IMR-90 (cell line): ENCODE data around the gene FNDC11.

Experiments used
- BHLHE40 ChIP-seq: fragments of 150-350 bp; IDR thresholded peaks from 2 replicates; pipeline ENCODE4 v1.6.1; 2016; ENCODE audit warnings: mild to moderate bottlenecking, low read depth, low read length
- CEBPB ChIP-seq: IDR thresholded peaks from 2 replicates; pipeline ENCODE4 v1.6.1; 2012; ENCODE audit warnings: low read depth, low read length, improper control_type of control experiment
- FOS ChIP-seq: fragments of 150-350 bp; IDR thresholded peaks from 2 replicates; pipeline ENCODE4 v1.6.1; 2016; ENCODE audit warnings: low read depth, low read length
- MAZ ChIP-seq: IDR thresholded peaks from 2 replicates; pipeline ENCODE4 v1.6.1; 2012; ENCODE audit warnings: low read depth, mild to moderate bottlenecking, low read length, improper control_type of control experiment, moderate library complexity, borderline replicate concordance
- MXI1 ChIP-seq: IDR thresholded peaks from 2 replicates; pipeline ENCODE4 v1.6.1; 2012; ENCODE audit warnings: low read depth, mild to moderate bottlenecking, low read length, moderate library complexity, borderline replicate concordance
- NFE2L2 ChIP-seq: fragments of 150-350 bp; IDR thresholded peaks from 2 replicates; pipeline ENCODE4 v1.6.1; 2016; ENCODE audit warnings: low read depth, mild to moderate bottlenecking, low read length
- POLR2A ChIP-seq: IDR thresholded peaks from 2 replicates; pipeline ENCODE4 v1.6.1; 2012; ENCODE audit warnings: mild to moderate bottlenecking, low read depth, low read length
- RAD21 ChIP-seq: IDR thresholded peaks from 2 replicates; pipeline ENCODE4 v1.6.1; 2012; ENCODE audit warnings: low read length, improper control_type of control experiment
- RCOR1 ChIP-seq: IDR thresholded peaks from 2 replicates; pipeline ENCODE4 v1.6.1; 2012; ENCODE audit warnings: mild to moderate bottlenecking, low read length, improper control_type of control experiment; ENCODE audit not compliant: insufficient replicate concordance
- RFX5 ChIP-seq: IDR thresholded peaks from 2 replicates; pipeline ENCODE4 v1.8.0; 2012; ENCODE audit warnings: low read depth, mild to moderate bottlenecking, low read length, moderate library complexity
- SMC3 ChIP-seq: fragments of 150-350 bp; IDR thresholded peaks from 2 replicates; pipeline ENCODE4 v1.6.1; 2016; ENCODE audit warnings: low read depth, mild to moderate bottlenecking, antibody characterized with exemption, low read length, moderate library complexity
- TF ChIP-seq, protein P1 (sequence below): conservative IDR thresholded peaks from 2 replicates; pipeline ENCODE4 v1.5.1; 2012; ENCODE audit warnings: mild to moderate bottlenecking, low read depth, low read length, improper control_type of control experiment
- TF ChIP-seq, protein P2 (sequence below): fragments of 150-350 bp; IDR thresholded peaks from 2 replicates; pipeline ENCODE4 v1.6.1; 2016; ENCODE audit warnings: low read depth, mild to moderate bottlenecking, low read length, moderate library complexity, borderline replicate concordance

DNA sequence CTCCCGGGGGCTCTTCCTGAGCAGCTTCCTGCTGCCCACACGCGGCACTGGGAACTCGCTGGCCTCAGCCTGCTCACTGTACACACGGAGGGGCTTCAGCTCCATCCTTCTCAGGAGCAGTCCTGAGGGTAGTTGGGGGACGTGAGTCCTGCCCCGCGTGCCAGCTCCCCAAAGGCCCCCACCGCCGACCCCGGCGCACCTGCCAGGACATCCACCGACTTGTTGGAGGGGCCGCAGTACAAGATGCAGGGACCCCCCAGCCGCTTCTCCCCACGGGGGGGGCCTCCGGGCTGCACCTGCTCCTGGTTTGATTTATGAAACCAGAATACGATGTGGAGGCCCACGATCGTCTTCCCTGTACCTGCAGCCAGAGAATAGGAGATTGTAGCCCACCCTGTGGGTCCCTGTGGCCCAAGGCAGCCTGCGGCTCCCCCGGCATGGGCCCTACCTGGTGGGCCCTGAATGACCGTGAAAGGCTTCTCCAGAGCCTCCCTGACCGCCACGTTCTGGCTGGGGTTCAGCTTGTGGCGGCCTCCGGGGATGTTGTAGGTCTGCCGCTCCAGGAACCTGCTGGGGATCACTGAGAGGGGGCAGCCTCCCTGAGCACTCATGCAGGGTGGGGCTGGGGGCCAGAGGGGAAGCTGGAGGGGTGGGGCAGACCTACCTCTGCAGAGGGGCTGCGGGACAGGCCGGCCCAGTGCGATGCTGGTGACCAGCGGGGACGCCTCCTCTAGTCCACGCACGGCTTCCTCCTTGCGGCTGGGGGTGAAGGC is 7.9 kb downstream of the FNDC11 start:
- TF ChIP-seq RFX5 (no peak), POLR2A (no peak), MXI1 (no peak), MAZ (no peak), SMC3 (no peak), RCOR1 (no peak), CEBPB (no peak), NFE2L2 (no peak), RAD21 (no peak), FOS (no peak), BHLHE40 (no peak)
- TF ChIP-seq, protein P1, sequence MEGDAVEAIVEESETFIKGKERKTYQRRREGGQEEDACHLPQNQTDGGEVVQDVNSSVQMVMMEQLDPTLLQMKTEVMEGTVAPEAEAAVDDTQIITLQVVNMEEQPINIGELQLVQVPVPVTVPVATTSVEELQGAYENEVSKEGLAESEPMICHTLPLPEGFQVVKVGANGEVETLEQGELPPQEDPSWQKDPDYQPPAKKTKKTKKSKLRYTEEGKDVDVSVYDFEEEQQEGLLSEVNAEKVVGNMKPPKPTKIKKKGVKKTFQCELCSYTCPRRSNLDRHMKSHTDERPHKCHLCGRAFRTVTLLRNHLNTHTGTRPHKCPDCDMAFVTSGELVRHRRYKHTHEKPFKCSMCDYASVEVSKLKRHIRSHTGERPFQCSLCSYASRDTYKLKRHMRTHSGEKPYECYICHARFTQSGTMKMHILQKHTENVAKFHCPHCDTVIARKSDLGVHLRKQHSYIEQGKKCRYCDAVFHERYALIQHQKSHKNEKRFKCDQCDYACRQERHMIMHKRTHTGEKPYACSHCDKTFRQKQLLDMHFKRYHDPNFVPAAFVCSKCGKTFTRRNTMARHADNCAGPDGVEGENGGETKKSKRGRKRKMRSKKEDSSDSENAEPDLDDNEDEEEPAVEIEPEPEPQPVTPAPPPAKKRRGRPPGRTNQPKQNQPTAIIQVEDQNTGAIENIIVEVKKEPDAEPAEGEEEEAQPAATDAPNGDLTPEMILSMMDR = no peak
- TF ChIP-seq, protein P2, sequence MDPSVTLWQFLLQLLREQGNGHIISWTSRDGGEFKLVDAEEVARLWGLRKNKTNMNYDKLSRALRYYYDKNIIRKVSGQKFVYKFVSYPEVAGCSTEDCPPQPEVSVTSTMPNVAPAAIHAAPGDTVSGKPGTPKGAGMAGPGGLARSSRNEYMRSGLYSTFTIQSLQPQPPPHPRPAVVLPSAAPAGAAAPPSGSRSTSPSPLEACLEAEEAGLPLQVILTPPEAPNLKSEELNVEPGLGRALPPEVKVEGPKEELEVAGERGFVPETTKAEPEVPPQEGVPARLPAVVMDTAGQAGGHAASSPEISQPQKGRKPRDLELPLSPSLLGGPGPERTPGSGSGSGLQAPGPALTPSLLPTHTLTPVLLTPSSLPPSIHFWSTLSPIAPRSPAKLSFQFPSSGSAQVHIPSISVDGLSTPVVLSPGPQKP = no peak
